K562 (cell line): ENCODE measurements around the gene SPATC1L. TPM values are rescaled to one million over a fixed set of nuclear protein-coding genes. Genes with fewer than 3 reads are reported as not detected.
A peak's percentile ranks its signal among the peaks of the same experiment; 100 is the strongest.

Experiments used
- BRD9 ChIP-seq: fragments of 450-650 bp; IDR thresholded peaks from 2 replicates; pipeline ENCODE4 v1.6.1; 2018; ENCODE audit warnings: low read depth; ENCODE audit not compliant: partially characterized antibody
- DACH1 ChIP-seq: fragments of 450-650 bp; IDR thresholded peaks from 2 replicates; pipeline ENCODE4 v1.6.1; 2018; ENCODE audit not compliant: partially characterized antibody
- ELK3 ChIP-seq: fragments of 450-650 bp; formaldehyde crosslinking; IDR thresholded peaks from 2 replicates; pipeline ENCODE4 v1.4.0; 2020; ENCODE audit warnings: mild to moderate bottlenecking
- HEY1 ChIP-seq: fragments of 250-450 bp; sonication (Bioruptor Pico); IDR thresholded peaks from 2 replicates; pipeline ENCODE4 v1.5.0; 2020; ENCODE audit warnings: mild to moderate bottlenecking, moderate library complexity, borderline replicate concordance
- MNT ChIP-seq, 2 experiments: fragments of 450-650 bp; conservative IDR thresholded peaks; 2 replicates each; pipeline ENCODE4 v1.6.1; 2017; ENCODE audit warnings: mild to moderate bottlenecking in 2 of 2, moderate library complexity in 2 of 2
- PKNOX1 ChIP-seq: fragments of 450-650 bp; IDR thresholded peaks from 2 replicates; pipeline ENCODE4 v1.6.1; 2016
- PRDM10 ChIP-seq: fragments of 450-650 bp; IDR thresholded peaks from 2 replicates; pipeline ENCODE4 v1.6.1; 2018; ENCODE audit not compliant: partially characterized antibody
- SIN3A ChIP-seq, 2 experiments: fragments of 150-350 bp in 1 of 2; IDR thresholded peaks; 2 replicates each; pipeline ENCODE4 v1.6.1; 2011 to 2016; ENCODE audit warnings: borderline replicate concordance in 2 of 2, low read depth in 2 of 2, low read length in 2 of 2, mild to moderate bottlenecking in 2 of 2, moderate library complexity in 2 of 2; ENCODE audit not compliant: control insufficient read depth in 1 of 2
- SRSF1 ChIP-seq: fragments of 200-400 bp; formaldehyde crosslinking; IDR thresholded peaks from 2 replicates; pipeline ENCODE4 v1.6.1; 2017; ENCODE audit warnings: mild to moderate bottlenecking, low read depth, low read length, moderate library complexity
- TCF7L2 ChIP-seq: fragments of 150-350 bp; IDR thresholded peaks from 2 replicates; pipeline ENCODE4 v1.6.1; 2016; ENCODE audit warnings: low read depth, mild to moderate bottlenecking, low read length, moderate library complexity
- USF1 ChIP-seq: sonication (generic); formaldehyde crosslinking; IDR thresholded peaks from 2 replicates; pipeline ENCODE4 v1.9.0; 2022; ENCODE audit warnings: mild to moderate bottlenecking, missing genetic modification reagents
- polyA plus RNA-seq, 8 experiments: library from polyadenylated mRNA; depleted of rRNA in 4 of 8; stranded (reverse) in 5 of 8; unstranded in 3 of 8; fragments of >200 nt; fragmentation: Nextera tagmentation in 2 of 8; fragmentation: Illumina TruSeq in 1 of 8; extraction: Ambion mirVana in 2 of 8; extraction: Trizol in 1 of 8; gene quantifications; 2 replicates each; pipeline versions ENCODE4 v1.2.1 to v1.2.3, GENCODE V29; 2011 to 2014; ENCODE audit warnings: inconsistent platforms in 1 of 8, missing spikeins in 1 of 8
- total RNA-seq, 7 experiments: library from RNA; depleted of rRNA in 6 of 7; stranded (reverse); fragments of >200 nt in 6 of 7; fragmentation: Illumina TruSeq in 2 of 7; extraction: Trizol in 2 of 7; gene quantifications; 2 replicates each; pipeline versions ENCODE4 v1.2.1 to v1.2.3, GENCODE V29; 2011 to 2021; ENCODE audit warnings: low replicate concordance in 1 of 7

The SPATC1L gene
- total and polyA plus RNA-seq, 9 of the 15 experiments (the other 6 are each of a cell fraction or from before 2014, with no cell fraction given): 0.14 to 121 (median 34.0) TPM; not detected in 1

- no peak for TF ChIP-seq ELK3 (CRISPR knock-in tag)
- TF ChIP-seq USF1 (CRISPR knock-in tag): peak; percentile 1; the same call in 1 of the 2 replicates
- TF ChIP-seq TCF7L2: no peak
- peak; percentile 97 for TF ChIP-seq PKNOX1
- TF ChIP-seq HEY1: no peak
- peak; percentile 74 for TF ChIP-seq BRD9
- no peak for TF ChIP-seq DACH1
- TF ChIP-seq PRDM10: peak; percentile 96
- no peak for TF ChIP-seq SRSF1
- TF ChIP-seq SIN3A (IDR thresholded peaks at IDR 0.05; ENCODE audit: borderline replicate concordance in 2 of 2, control insufficient read depth in 1 of 2, low read depth in 2 of 2, low read length in 2 of 2): peak in 1 of 2 experiments; percentile 8; a peak in 1 of 4 replicates
- peak; percentile 51 to 61; a peak in 3 of 4 replicates for TF ChIP-seq MNT (conservative IDR thresholded peaks at IDR 0.05)
Measured at GRCh38 chr21:46183910-46184624, at the start of gene SPATC1L (continued).
